ENCODE results near the gene SPTBN1.
"Not testable (repeated sequence)": the region's sequence is repeated elsewhere in the genome, so short reads cannot be mapped to it uniquely, and the experiment has no call there.

The SPTBN1 gene

DNA sequence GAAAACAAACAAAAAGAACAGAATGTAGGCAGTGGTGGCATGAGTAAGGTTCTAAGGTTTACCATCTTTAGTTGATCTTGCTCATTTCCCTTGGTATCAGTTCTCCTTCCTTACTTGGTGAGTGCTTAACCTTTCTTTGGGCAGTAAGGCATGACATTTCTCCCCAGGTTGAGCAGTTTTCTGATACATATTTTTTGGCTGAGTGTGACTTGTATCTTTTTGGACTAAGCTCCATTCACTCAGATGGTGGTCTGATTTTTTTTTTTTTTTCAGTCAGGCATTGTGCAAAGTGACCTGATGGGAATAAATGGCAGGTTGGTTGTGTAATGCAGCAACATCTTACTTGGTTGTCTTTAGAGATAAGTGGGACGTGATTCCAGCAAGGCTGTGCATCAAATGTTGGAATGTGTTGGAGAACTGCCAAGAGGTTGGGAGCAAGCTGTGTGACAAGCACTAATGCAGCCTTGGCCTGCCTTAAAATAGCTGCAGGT lies 15.1 kb downstream of the SPTBN1 start:
- FAIRE-seq = no peak

- no peak for FAIRE-seq
These were observed 17.7 kb downstream of the SPTBN1 start for GRCh38 chr2:54473851-54474250.

DNA sequence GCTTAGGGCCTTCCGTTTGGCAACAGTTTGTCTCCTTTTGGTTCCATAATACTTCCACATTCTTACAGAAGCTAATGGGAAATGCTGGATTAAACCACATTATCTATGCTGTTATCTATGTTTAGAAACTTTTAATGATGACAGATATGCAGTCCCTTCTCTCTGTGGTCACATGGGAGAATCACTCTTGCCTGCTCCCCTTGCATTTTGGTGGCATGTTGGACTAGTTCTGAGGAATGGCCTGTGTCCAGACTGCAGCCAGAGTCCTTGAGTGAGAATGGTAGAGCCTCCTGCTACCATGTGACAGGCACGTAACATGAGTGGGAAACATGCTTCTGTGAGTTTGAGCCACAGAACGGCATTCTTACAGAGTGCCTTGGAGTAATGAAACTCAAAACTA lies 19.2 kb downstream of the SPTBN1 start:
- no peak for FAIRE-seq

DNA sequence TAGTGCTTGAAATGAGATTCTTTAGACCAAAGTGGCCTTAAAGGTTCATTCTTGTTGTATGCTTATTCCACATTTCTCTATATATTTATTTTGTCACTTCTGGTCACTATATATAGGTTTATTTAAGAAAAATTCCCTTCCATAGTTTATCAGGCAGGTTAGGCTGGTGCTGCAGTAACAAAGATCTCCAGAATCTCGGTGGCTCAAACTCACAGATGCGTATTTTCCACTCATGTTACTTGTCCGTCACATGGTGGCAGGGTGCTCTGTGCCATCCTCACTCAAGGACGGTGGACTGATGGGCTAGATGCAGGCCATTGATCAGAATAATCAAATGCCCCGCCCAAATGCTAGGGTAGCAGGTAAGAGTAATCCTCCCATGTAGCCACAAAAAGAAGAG lies 19.8 kb downstream of the SPTBN1 start:
- FAIRE-seq = no peak

GRCh38 chr2:54476852-54477251 lies 20.7 kb downstream of the SPTBN1 start:
- no peak for FAIRE-seq

GRCh38 chr2:54477896-54478295 lies 21.8 kb downstream of the SPTBN1 start:
- FAIRE-seq = no peak

DNA sequence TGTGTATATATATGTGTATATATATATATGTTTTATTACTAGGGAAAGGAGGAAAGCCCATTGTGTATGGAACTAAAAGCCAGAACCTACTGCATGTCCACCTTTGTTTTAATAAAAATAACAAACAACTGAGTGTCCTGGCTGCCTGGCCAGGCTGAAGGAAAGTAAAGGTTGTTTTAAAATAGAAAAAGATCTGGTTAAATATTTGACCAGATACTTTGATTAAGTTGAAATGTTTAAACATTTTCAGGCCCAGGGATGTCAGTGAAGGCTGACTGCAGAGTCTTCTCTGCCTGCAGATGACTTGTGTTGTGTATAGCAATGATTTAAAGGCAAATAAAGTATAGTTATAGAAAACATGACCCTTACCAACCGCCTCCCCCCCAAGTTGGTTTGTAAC lies 22.8 kb downstream of the SPTBN1 start:
- no peak for FAIRE-seq

- no peak for FAIRE-seq
These were observed 23.3 kb downstream of the SPTBN1 start for GRCh38 chr2:54479424-54479823.

GRCh38 chr2:54480025-54480424 lies 23.9 kb downstream of the SPTBN1 start:
- FAIRE-seq = no peak

- FAIRE-seq = no peak
These were observed 25.6 kb downstream of the SPTBN1 start for GRCh38 chr2:54481686-54482085.

DNA sequence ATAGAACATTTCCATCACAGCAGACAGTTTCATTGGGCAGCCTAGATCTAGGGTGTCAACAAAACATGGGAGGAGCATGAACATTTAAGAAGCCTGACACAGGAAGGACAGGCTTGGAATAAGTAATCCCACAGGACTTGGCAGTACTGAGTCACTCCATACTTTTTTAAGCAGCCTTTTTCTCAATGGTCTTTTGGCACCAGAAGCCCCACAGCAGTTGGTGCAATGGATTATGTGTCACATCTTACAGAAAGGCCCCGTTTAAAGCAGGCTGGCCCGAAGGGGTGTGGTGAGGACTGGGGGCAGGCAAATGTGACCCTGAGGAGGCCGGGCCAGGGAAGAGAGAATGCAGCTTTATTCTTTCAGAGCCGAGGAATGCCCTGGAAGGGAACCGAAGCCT lies 26.6 kb downstream of the SPTBN1 start:
- FAIRE-seq = no peak

- FAIRE-seq = no peak
These were observed 27.3 kb downstream of the SPTBN1 start for GRCh38 chr2:54483426-54483825.

DNA sequence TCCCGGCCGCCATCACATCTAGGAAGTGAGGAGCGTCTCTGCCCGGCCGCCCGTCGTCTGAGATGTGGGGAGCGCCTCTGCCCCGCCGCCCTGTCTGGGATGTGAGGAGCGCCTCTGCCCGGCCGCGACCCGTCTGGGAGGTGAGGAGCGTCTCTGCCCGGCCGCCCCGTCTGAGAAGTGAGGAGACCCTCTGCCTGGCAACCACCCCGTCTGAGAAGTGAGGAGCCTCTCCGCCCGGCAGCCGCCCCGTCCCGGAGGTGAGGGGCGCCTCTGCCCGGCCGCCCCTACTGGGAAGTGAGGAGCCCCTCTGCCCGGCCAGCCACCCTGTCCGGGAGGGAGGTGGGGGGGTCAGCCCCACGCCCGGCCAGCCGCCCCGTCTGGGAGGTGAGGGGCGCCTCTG lies 29.6 kb downstream of the SPTBN1 start:
- FAIRE-seq = not testable (repeated sequence)

- FAIRE-seq = no peak
These were observed 30.6 kb downstream of the SPTBN1 start for GRCh38 chr2:54486766-54487165.

GRCh38 chr2:54490863-54491262 lies 34.7 kb downstream of the SPTBN1 start:
- no peak for FAIRE-seq

DNA sequence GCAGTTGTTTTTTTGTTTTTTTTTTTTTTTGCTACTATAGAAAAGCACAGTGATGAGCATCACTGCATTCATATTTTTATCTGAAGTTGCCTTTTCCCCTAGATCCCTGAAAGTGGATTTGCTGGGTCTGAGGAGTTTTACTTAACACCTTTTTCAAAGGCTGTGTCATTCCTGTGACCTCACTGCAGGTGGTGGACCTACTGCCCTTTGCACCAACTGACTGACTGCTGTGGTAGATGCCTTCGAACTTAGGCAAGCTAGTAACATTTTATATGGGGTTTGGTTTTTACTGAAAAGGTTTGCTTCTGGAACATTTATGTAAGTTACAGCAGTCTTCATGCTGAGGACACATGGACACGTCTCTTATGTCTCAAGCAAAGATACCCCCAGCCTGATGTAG lies 36.2 kb downstream of the SPTBN1 start:
- FAIRE-seq = no peak

DNA sequence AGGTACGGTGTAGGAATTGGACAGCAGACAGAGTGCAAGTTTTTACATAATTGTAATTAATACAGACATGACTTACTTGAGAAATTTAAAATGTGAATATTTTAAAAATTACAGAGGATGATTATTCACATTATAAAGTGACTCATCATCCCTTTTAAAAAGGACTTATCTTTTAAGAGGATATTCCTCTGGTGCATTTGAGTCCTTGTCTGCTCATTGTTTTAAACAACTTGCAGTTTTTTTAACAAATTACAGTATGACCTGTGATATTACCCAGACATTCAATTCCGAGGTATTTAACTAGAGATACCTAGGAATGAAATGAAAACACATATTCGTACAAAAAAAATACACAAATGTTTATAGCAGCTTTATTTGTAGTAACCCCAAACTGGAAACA lies 38.0 kb downstream of the SPTBN1 start:
- FAIRE-seq = no peak

DNA sequence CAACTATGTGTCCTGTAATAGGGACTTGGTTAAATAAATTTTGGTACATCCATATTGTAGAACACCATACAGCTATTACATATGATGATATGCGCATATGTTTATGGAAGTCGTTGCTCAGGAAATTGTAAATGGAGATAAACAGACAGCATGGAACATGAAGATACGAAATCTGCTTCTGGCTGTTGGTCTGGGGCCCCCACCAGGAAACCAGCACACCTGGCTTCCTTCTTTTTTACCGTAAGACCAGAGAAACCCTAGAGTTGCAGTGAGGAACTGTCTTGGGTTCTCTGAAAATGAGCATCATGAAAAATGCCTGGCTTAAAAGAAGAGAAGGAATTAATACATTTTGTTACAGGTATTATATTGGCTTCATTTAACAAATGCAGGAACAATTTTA lies 40.8 kb downstream of the SPTBN1 start:
- no peak for FAIRE-seq

GRCh38 chr2:54497763-54498680 lies 41.9 kb downstream of the SPTBN1 start:
- FAIRE-seq = peak; percentile 71

GRCh38 chr2:54499661-54500060 lies 43.5 kb downstream of the SPTBN1 start:
- no peak for FAIRE-seq

DNA sequence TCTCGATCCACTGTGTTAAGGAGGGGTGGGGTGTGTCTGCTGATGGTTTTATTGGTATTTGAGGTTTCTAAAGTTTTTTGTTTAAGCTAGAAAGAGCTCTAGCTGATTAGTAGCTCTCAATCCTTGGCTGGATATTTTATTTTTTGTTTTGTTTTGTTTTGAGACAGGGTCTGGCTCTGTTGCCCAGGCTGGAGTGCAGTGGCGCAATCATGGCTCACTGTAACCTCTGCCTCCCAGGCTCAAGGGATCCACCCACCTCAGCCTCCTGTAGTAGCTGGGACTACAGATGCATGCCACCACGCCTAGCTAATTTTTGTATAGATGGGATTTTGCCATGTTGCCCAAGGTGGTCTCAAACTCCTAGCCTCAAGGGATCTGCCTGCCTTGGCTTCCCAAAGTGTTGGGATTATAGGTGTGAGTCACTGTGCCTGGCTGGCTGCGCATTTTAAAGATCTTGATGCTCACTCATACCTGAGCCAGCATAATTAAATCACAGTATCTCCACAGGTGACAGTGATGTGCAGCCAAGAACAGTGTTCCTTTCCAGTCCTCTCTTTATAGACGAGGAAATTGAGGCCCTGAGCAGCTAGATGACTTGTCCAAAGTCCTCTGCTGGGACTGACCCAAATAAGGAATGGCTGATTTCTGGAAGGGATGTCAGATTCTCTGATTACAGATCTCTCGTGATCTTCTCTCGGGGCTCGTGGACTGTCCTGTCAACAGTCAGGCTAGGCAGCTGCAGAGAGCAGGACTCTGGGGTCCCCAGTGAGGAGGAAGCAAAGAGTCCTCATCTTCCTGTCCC lies 44.5 kb downstream of the SPTBN1 start:
- FAIRE-seq = no peak

GRCh38 chr2:54502731-54503130 lies 46.6 kb downstream of the SPTBN1 start:
- no peak for FAIRE-seq

GRCh38 chr2:54503192-54503591 lies 47.1 kb downstream of the SPTBN1 start:
- FAIRE-seq = no peak

GRCh38 chr2:54503828-54504227 lies 47.7 kb downstream of the SPTBN1 start:
- FAIRE-seq = no peak
